IMR-90 (cell line): ENCODE measurements around the gene TMEM40. TPM values are rescaled to one million over a fixed set of nuclear protein-coding genes. Genes with fewer than 3 reads are reported as not detected.

Source experiments
- ATAC-seq: fragments of 200-7000 bp; cut with Tn5 transposase; 2 replicates; pipeline ENCODE4 v1.9.1; 2020; ENCODE audit warnings: low read depth, mild to moderate bottlenecking, moderate library complexity
- BruUV-seq: library from RNA; stranded (reverse); fragments of 400-500 nt; replicated peaks from 2 replicates; lab custom pipeline; 2021; lab: Mats Ljungman, UMichigan
- CTCF ChIA-PET: fragments of 300-600 bp; formaldehyde crosslinking; extraction: SDS; loops from one replicate; lab custom pipeline; 2021; ENCODE audit warnings: antibody characterized with exemption; lab: Yijun Ruan, JAX
- POLR2A ChIA-PET: fragments of 300-600 bp; sonication (Branson Sonifier 250); formaldehyde crosslinking; loops from one replicate; lab custom pipeline; 2022; ENCODE audit warnings: antibody characterized with exemption; ENCODE audit not compliant: unreplicated experiment; lab: Charles Lee
- DNase-seq: peaks from one replicate; pipeline ENCODE4 v3.0.0; 2013
- H2AFZ ChIP-seq: replicated peaks from 2 replicates; pipeline ENCODE3; 2013; ENCODE audit warnings: low read length, mild to moderate bottlenecking; ENCODE audit not compliant: poor library complexity
- H2AK5ac ChIP-seq: 2 replicates; pipeline ENCODE4 v1.6.1; 2013; ENCODE audit warnings: low read depth, low read length, inconsistent platforms
- H2AK9ac ChIP-seq: replicated peaks from 2 replicates; pipeline ENCODE3; 2013; ENCODE audit warnings: mild to moderate bottlenecking, low read depth, low read length, moderate library complexity; ENCODE audit not compliant: poor library complexity
- H2BK120ac ChIP-seq: 2 replicates; pipeline ENCODE4 v1.6.1; 2013; ENCODE audit warnings: low read depth, low read length, inconsistent platforms
- H2BK15ac ChIP-seq: 3 replicates; pipeline ENCODE4 v1.6.1; 2013; ENCODE audit warnings: low read depth, low read length, inconsistent platforms
- H2BK20ac ChIP-seq: 2 replicates; pipeline ENCODE4 v1.6.1; 2013; ENCODE audit warnings: low read depth, mild to moderate bottlenecking, inconsistent platforms, low read length, moderate library complexity
- H2BK5ac ChIP-seq: 2 replicates; pipeline ENCODE4 v1.6.1; 2013; ENCODE audit warnings: mild to moderate bottlenecking, low read depth, low read length, inconsistent platforms; ENCODE audit not compliant: poor library complexity, severe bottlenecking
- H3K14ac ChIP-seq: replicated peaks from 2 replicates; pipeline ENCODE4 v1.6.1; 2013; ENCODE audit warnings: low read depth, low read length, inconsistent platforms
- H3K18ac ChIP-seq: 2 replicates; pipeline ENCODE4 v1.6.1; 2013; ENCODE audit warnings: low read depth, low read length, control low read depth
- H3K23ac ChIP-seq: 2 replicates; pipeline ENCODE4 v1.6.1; 2013; ENCODE audit warnings: low read depth, low read length, inconsistent platforms
- H3K27ac ChIP-seq: 2 replicates; pipeline ENCODE4 v1.5.1; 2013; ENCODE audit warnings: mild to moderate bottlenecking, control low read depth, low read length; ENCODE audit not compliant: insufficient read depth
- H3K27me3 ChIP-seq: 2 replicates; pipeline ENCODE4 v1.6.1; 2013; ENCODE audit warnings: low read length; ENCODE audit not compliant: control insufficient read depth, insufficient read depth
- H3K36me3 ChIP-seq: 2 replicates; pipeline ENCODE4 v1.6.1; 2013; ENCODE audit warnings: low read length, mixed read lengths; ENCODE audit not compliant: control insufficient read depth, insufficient read depth
- H3K4ac ChIP-seq: 2 replicates; pipeline ENCODE4 v1.6.1; 2013; ENCODE audit warnings: low read depth, low read length, inconsistent platforms
- H3K4me1 ChIP-seq: 2 replicates; pipeline ENCODE4 v1.6.1; 2013; ENCODE audit warnings: low read length, mixed read lengths; ENCODE audit not compliant: control insufficient read depth, insufficient read depth
- H3K4me2 ChIP-seq: 2 replicates; pipeline ENCODE4 v1.6.1; 2013; ENCODE audit warnings: low read depth, mild to moderate bottlenecking, control low read depth, low read length, moderate library complexity
- H3K4me3 ChIP-seq: 2 replicates; pipeline ENCODE4 v1.5.1; 2013; ENCODE audit warnings: low read depth, mild to moderate bottlenecking, control low read depth, low read length, moderate library complexity; ENCODE audit not compliant: insufficient read depth
- H3K56ac ChIP-seq: 2 replicates; pipeline ENCODE4 v1.6.1; 2013; ENCODE audit warnings: low read length, inconsistent platforms; ENCODE audit not compliant: insufficient read depth; ENCODE audit errors: extremely low read depth
- H3K79me1 ChIP-seq, 2 experiments: 2 replicates each; pipeline ENCODE4 v1.6.1; 2013; ENCODE audit warnings: low read length in 2 of 2, inconsistent platforms in 1 of 2, low read depth in 1 of 2
- H3K9ac ChIP-seq: 2 replicates; pipeline ENCODE4 v1.6.1; 2013; ENCODE audit warnings: low read depth, low read length, control low read depth
- H3K9me1 ChIP-seq: 2 replicates; pipeline ENCODE4 v1.6.1; 2013; ENCODE audit warnings: low read length, inconsistent platforms; ENCODE audit not compliant: insufficient read depth
- H3K9me3 ChIP-seq: 2 replicates; pipeline ENCODE4 v1.6.1; 2013; ENCODE audit warnings: low read length; ENCODE audit not compliant: control insufficient read depth, insufficient read depth
- H4K20me1 ChIP-seq: 2 replicates; pipeline ENCODE4 v1.6.1; 2013; ENCODE audit warnings: low read length, inconsistent platforms; ENCODE audit not compliant: insufficient read depth
- H4K5ac ChIP-seq: 2 replicates; pipeline ENCODE4 v1.6.1; 2013; ENCODE audit warnings: mild to moderate bottlenecking, low read depth, low read length, control low read depth
- H4K8ac ChIP-seq, 2 experiments: 2 replicates each; pipeline ENCODE4 v1.6.1; 2013; ENCODE audit warnings: low read depth in 2 of 2, low read length in 2 of 2, control low read depth in 1 of 2, inconsistent platforms in 1 of 2
- H4K91ac ChIP-seq: 2 replicates; pipeline ENCODE4 v1.6.1; 2013; ENCODE audit warnings: low read depth, low read length, inconsistent platforms; ENCODE audit not compliant: insufficient read depth
- CHD1 ChIP-seq: IDR thresholded peaks from 2 replicates; pipeline ENCODE4 v1.6.1; 2012; ENCODE audit warnings: low read depth, low read length, improper control_type of control experiment
- MAZ ChIP-seq: IDR thresholded peaks from 2 replicates; pipeline ENCODE4 v1.6.1; 2012; ENCODE audit warnings: low read depth, mild to moderate bottlenecking, low read length, improper control_type of control experiment, moderate library complexity, borderline replicate concordance
- NFE2L2 ChIP-seq: fragments of 150-350 bp; IDR thresholded peaks from 2 replicates; pipeline ENCODE4 v1.6.1; 2016; ENCODE audit warnings: low read depth, mild to moderate bottlenecking, low read length
- POLR2A ChIP-seq: IDR thresholded peaks from 2 replicates; pipeline ENCODE4 v1.6.1; 2012; ENCODE audit warnings: mild to moderate bottlenecking, low read depth, low read length
- RAD21 ChIP-seq: IDR thresholded peaks from 2 replicates; pipeline ENCODE4 v1.6.1; 2012; ENCODE audit warnings: low read length, improper control_type of control experiment
- RCOR1 ChIP-seq: IDR thresholded peaks from 2 replicates; pipeline ENCODE4 v1.6.1; 2012; ENCODE audit warnings: mild to moderate bottlenecking, low read length, improper control_type of control experiment; ENCODE audit not compliant: insufficient replicate concordance
- SMC3 ChIP-seq: fragments of 150-350 bp; IDR thresholded peaks from 2 replicates; pipeline ENCODE4 v1.6.1; 2016; ENCODE audit warnings: low read depth, mild to moderate bottlenecking, antibody characterized with exemption, low read length, moderate library complexity
- WGBS, 2 experiments: methylation state at CpG; one replicate each; pipeline versions ENCODE4 v1.1.5 to v1.1.7; 2013; ENCODE audit warnings: missing lambda C conversion rate in 2 of 2; ENCODE audit not compliant: insufficient read length in 1 of 2; ENCODE audit errors: extremely low coverage in 2 of 2; 5-methylcytosine and 5-hydroxymethylcytosine counted together
- dilution Hi-C: fragments of 300-500 bp; cut with HindIII; formaldehyde crosslinking; loops from one replicate; pipeline ENCODE4 v1.14.3; 2018; ENCODE audit warnings: low sequenced_read_pairs; ENCODE audit not compliant: unreplicated experiment
- in situ Hi-C: fragments of 300-500 bp; cut with MboI; formaldehyde crosslinking; loops from 3 replicates; pipeline ENCODE4 v1.14.3; 2019; ENCODE audit warnings: low sequenced_read_pairs, inconsistent platforms, mixed read lengths
- intact Hi-C: fragments of 100-400 bp; cut with micrococcal nuclease; formaldehyde crosslinking; loops from 2 replicates; pipeline ENCODE4 v1.10.0; 2022
- polyA plus RNA-seq, 3 experiments: library from polyadenylated mRNA; depleted of rRNA; stranded (reverse); fragments of >200 nt; gene quantifications; 2 replicates each; pipeline ENCODE4 v1.2.3, GENCODE V29; 2012; ENCODE audit warnings: low replicate concordance in 1 of 3
- total RNA-seq: library from RNA; depleted of rRNA; stranded (reverse); fragments of >200 nt; gene quantifications from 2 replicates; pipeline ENCODE4 v1.2.3, GENCODE V29; 2012
- TF ChIP-seq, protein P1 (sequence below): conservative IDR thresholded peaks from 2 replicates; pipeline ENCODE4 v1.5.1; 2012; ENCODE audit warnings: mild to moderate bottlenecking, low read depth, low read length, improper control_type of control experiment

TMEM40 gene
- total and polyA plus RNA-seq, 2 of the 4 experiments (the other 2 are of a cell fraction), result 0.27 TPM; not detected in 1

DNA sequence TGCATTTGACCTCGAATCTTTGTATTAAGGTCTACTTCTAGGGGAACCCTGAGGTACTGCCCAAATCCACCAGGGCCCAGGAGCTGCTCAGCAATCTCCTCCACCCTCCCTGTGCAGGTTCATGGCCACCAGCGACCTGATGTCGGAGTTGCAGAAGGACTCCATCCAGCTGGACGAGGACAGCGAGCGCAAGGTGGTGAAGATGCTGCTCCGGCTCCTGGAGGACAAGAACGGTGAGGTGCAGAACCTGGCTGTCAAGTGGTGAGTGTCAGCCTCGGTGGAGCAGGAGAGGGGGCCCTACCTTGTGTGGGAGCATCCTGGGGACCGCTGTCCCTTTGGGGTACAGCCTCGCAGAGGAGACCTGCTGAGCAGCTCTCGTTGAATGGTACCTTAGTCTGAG lies 44.3 kb upstream of the TMEM40 start:
- no peak overlapping the region for H3K27ac ChIP-seq
- H2BK15ac ChIP-seq, result no peak overlapping the region
- H3K4me3 ChIP-seq, result no peak overlapping the region
- BruUV-seq, result no TSS peak
- DNase-seq (no peak), ATAC-seq (no peak)
- H2AK5ac ChIP-seq, result no peak overlapping the region
- peaks cover 20% of the 10 kb centered on the region; the same call in 1 of the 2 replicates for H3K36me3 ChIP-seq
- no peak overlapping the region for H4K91ac ChIP-seq
- no peak overlapping the region for H2BK5ac ChIP-seq
- H2AK9ac ChIP-seq, result no peak overlapping the region
- H3K27me3 ChIP-seq, result no peaks in the 10 kb centered on the region
- no peaks in the 10 kb centered on the region; the same call in 1 of the 2 replicates for H3K4me1 ChIP-seq
- peaks cover 0 to 4% of the 10 kb centered on the region in 2 experiments; a peak in 1 of 4 replicates for H3K79me1 ChIP-seq
- 94% methylated on average over 5 of the region's 12 CpGs; no CpG with 5 or more reads in 1 of the 2 experiments for WGBS, 2 experiments
- H3K9me1 ChIP-seq, result peaks cover 9% of the 10 kb centered on the region; the same call in 1 of the 2 replicates
- no peak overlapping the region for H3K9ac ChIP-seq
- TF ChIP-seq RAD21 (no peak), CHD1 (no peak), NFE2L2 (no peak), MAZ (no peak), POLR2A (no peak), SMC3 (no peak), RCOR1 (no peak)
- TF ChIP-seq, protein P1, sequence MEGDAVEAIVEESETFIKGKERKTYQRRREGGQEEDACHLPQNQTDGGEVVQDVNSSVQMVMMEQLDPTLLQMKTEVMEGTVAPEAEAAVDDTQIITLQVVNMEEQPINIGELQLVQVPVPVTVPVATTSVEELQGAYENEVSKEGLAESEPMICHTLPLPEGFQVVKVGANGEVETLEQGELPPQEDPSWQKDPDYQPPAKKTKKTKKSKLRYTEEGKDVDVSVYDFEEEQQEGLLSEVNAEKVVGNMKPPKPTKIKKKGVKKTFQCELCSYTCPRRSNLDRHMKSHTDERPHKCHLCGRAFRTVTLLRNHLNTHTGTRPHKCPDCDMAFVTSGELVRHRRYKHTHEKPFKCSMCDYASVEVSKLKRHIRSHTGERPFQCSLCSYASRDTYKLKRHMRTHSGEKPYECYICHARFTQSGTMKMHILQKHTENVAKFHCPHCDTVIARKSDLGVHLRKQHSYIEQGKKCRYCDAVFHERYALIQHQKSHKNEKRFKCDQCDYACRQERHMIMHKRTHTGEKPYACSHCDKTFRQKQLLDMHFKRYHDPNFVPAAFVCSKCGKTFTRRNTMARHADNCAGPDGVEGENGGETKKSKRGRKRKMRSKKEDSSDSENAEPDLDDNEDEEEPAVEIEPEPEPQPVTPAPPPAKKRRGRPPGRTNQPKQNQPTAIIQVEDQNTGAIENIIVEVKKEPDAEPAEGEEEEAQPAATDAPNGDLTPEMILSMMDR, result no peak
- H4K20me1 ChIP-seq, result no peaks in the 10 kb centered on the region
- intact Hi-C loops (no loop called here), dilution Hi-C loops (no loop called here), in situ Hi-C loops (no loop called here)
- H3K4me2 ChIP-seq, result no peak overlapping the region
- H3K23ac ChIP-seq, result no peak overlapping the region
- H2BK20ac ChIP-seq, result no peak overlapping the region
- H4K8ac ChIP-seq, result no peak overlapping the region
- no peak overlapping the region for H3K56ac ChIP-seq
- no peak overlapping the region for H3K18ac ChIP-seq
- H2BK120ac ChIP-seq, result no peak overlapping the region
- H3K14ac ChIP-seq, result no peak overlapping the region
- no peak overlapping the region for H3K4ac ChIP-seq
- ChIA-PET POLR2A (no interaction called here), CTCF (no interaction called here)
- H3K9me3 ChIP-seq, result no peaks in the 10 kb centered on the region
- no peak overlapping the region for H2AFZ ChIP-seq
- H4K5ac ChIP-seq, result no peak overlapping the region
